NCI-H1694 treated with DMSO at 0.1 percent for 48 hours (cell line): ENCODE results near the gene C11orf91.
"Not testable (repeated sequence)": the region's sequence is repeated elsewhere in the genome, so short reads cannot be mapped to it uniquely, and the experiment has no call there.

Experiments
- DNase-seq: peaks from one replicate; lab custom pipeline; 2025; lab: John Stamatoyannopoulos, UW

C11orf91 gene

GRCh38 chr11:33721984-33722383 is 21.4 kb upstream of the C11orf91 start:
- no peak for DNase-seq

- peak; percentile 78 for DNase-seq
Observed at GRCh38 chr11:33721426-33721825, 20.8 kb upstream of the C11orf91 start.

- DNase-seq: no peak
Observed at GRCh38 chr11:33719587-33719986, 19.0 kb upstream of the C11orf91 start.

- no peak for DNase-seq
Observed at GRCh38 chr11:33718440-33718839, 17.8 kb upstream of the C11orf91 start.

- peak; percentile 40 for DNase-seq
Observed at GRCh38 chr11:33716243-33716642, 15.6 kb upstream of the C11orf91 start.

- no peak for DNase-seq
Observed at GRCh38 chr11:33713856-33714398, 13.3 kb upstream of the C11orf91 start.

GRCh38 chr11:33713151-33713855 is 12.7 kb upstream of the C11orf91 start:
- DNase-seq: no peak

GRCh38 chr11:33712436-33712835 is 11.8 kb upstream of the C11orf91 start:
- no peak for DNase-seq

- peak; percentile 23 for DNase-seq
Observed at GRCh38 chr11:33709466-33709865, 8.8 kb upstream of the C11orf91 start.

GRCh38 chr11:33708985-33709384 is 8.4 kb upstream of the C11orf91 start:
- no peak for DNase-seq

- DNase-seq: not testable (repeated sequence)
Observed at GRCh38 chr11:33707831-33708230, 7.2 kb upstream of the C11orf91 start.

GRCh38 chr11:33706966-33707365 is 6.3 kb upstream of the C11orf91 start:
- no peak for DNase-seq

- DNase-seq: no peak
Observed at GRCh38 chr11:33706546-33706945, 5.9 kb upstream of the C11orf91 start.

GRCh38 chr11:33704240-33705002 is 3.8 kb upstream of the C11orf91 start:
- DNase-seq: no peak

GRCh38 chr11:33703788-33704187 is 3.2 kb upstream of the C11orf91 start:
- DNase-seq: no peak

GRCh38 chr11:33703234-33703633 is 2.6 kb upstream of the C11orf91 start:
- no peak for DNase-seq

- DNase-seq: no peak
Observed at GRCh38 chr11:33701302-33702230, 940 bp upstream of the C11orf91 start.

GRCh38 chr11:33700063-33700501 is 544 bp downstream of the C11orf91 start:
- no peak for DNase-seq

- DNase-seq: no peak
Observed at GRCh38 chr11:33699515-33700062, 1.0 kb downstream of the C11orf91 start.

- no peak for DNase-seq
Observed at GRCh38 chr11:33698921-33699320, 1.7 kb downstream of the C11orf91 start.

GRCh38 chr11:33697997-33698396 is 2.6 kb downstream of the C11orf91 start:
- DNase-seq: no peak
